Transverse colon (tissue), 4 donors: Measurements from ENCODE around the gene PHOSPHO2. TPM values are rescaled to one million over a fixed set of nuclear protein-coding genes. Genes with fewer than 3 reads are reported as not detected.

ENCODE experiments used
- DNase-seq: peaks from one replicate; pipeline ENCODE4 v3.0.0-alpha.2; 2019
- H3K27ac ChIP-seq, 4 donors: fragments of 200-600 bp; sonication (generic); 2 replicates each; pipeline ENCODE4 v1.5.1; 2016 to 2018; ENCODE audit warnings: inconsistent platforms in 4 of 4
- H3K27me3 ChIP-seq: fragments of 200-600 bp; sonication (generic); 2 replicates; pipeline ENCODE4 v1.5.1; 2017; ENCODE audit warnings: inconsistent platforms
- H3K36me3 ChIP-seq, 4 donors: fragments of 200-600 bp; sonication (generic); 2 replicates each; pipeline ENCODE4 v1.5.1; 2017 to 2019; ENCODE audit warnings: inconsistent platforms in 4 of 4
- H3K4me1 ChIP-seq, 4 donors: fragments of 200-600 bp; sonication (generic); 2 replicates each; pipeline ENCODE4 v1.5.1; 2017 to 2020; ENCODE audit warnings: inconsistent platforms in 4 of 4
- H3K4me3 ChIP-seq, 4 donors: fragments of 200-600 bp; sonication (generic); 1 replicate in 1 of 4; 2 replicates in 3 of 4; pipeline versions ENCODE4 v1.5.1 to v1.6.1; 2017 to 2019; ENCODE audit warnings: inconsistent platforms in 4 of 4
- H3K9me3 ChIP-seq, 2 donors: fragments of 200-600 bp; sonication (generic); 2 replicates each; pipeline ENCODE4 v1.5.1; 2017 to 2019; ENCODE audit warnings: inconsistent platforms in 2 of 2
- CTCF ChIP-seq, 5 experiments: fragments of 200-600 bp in 3 of 5; fragments of 450-650 bp in 2 of 5; sonication (generic) in 3 of 5; IDR thresholded peaks; 1 replicate in 2 of 5; 2 replicates in 3 of 5; pipeline ENCODE4 v1.5.1; 2016 to 2017; ENCODE audit warnings: antibody characterized with exemption in 5 of 5, inconsistent platforms in 3 of 5, mild to moderate bottlenecking in 2 of 5, moderate library complexity in 1 of 5
- EP300 ChIP-seq: sonication (generic); formaldehyde crosslinking; IDR thresholded peaks from one replicate; pipeline ENCODE4 v1.6.1; 2017; ENCODE audit warnings: antibody characterized with exemption, low read depth
- POLR2A ChIP-seq: fragments of 450-650 bp; IDR thresholded peaks from one replicate; pipeline ENCODE4 v1.6.1; 2016; ENCODE audit warnings: antibody characterized with exemption, mild to moderate bottlenecking, moderate library complexity
- POLR2AphosphoS5 ChIP-seq, 3 donors: sonication (generic); formaldehyde crosslinking; IDR thresholded peaks; one replicate each; pipeline ENCODE4 v1.6.1; 2016; ENCODE audit warnings: antibody characterized with exemption in 3 of 3
- WGBS, 2 donors: methylation state at CpG; one replicate each; pipeline ENCODE4 v1.1.5; 2018; ENCODE audit warnings: low coverage in 1 of 2; 5-methylcytosine and 5-hydroxymethylcytosine counted together
- in situ Hi-C, 4 donors: fragments of 200-750 bp; cut with MboI; loops; one replicate each; pipeline versions ENCODE4 v1.15.0 to v1.15.1; 2017; ENCODE audit warnings: low sequenced_read_pairs in 3 of 4, low pct_ligation_motif_present in 1 of 4, low pct_unique_long_range_greater_than_20kb in 1 of 4
- intact Hi-C: fragments of 100-400 bp; cut with DNase I; formaldehyde crosslinking; loops from one replicate; pipeline ENCODE4 v1.15.1; 2023; ENCODE audit warnings: low total_unique reads
- total RNA-seq, 4 donors: library from RNA; depleted of rRNA; stranded (reverse); fragments of >200 nt; gene quantifications; one replicate each; pipeline ENCODE4 v1.1.0, GENCODE V29; 2016

The PHOSPHO2 gene
- total RNA-seq, 4 donors from 2014 or later: 2.6 to 16.5 (median 7.7) TPM

DNA sequence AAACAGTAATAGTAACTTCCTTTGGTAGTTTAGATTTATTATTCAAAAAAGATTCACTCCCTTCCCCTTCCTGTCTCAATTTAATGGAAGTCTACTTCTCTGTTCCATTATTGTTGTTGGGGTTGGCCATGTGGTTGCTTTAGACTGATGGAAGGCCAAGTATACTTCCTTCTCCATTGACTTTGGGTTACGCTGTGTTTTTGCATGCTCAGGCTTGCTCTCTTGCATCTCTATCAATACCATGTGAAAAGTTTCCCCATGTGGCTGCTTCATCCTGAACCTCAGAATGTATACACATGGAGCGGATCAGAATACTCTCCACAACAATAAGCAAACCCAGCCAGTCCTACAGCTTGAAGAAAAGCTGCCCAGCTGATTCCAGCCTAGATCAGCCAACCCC, 20.3 kb upstream of the PHOSPHO2 start:
- no peaks in the 10 kb centered on the region for H3K9me3 ChIP-seq
- H3K27me3 ChIP-seq: no peaks in the 10 kb centered on the region
- DNase-seq: no peak
- H3K36me3 ChIP-seq: no peaks in the 10 kb centered on the region
- in situ Hi-C loops: no loop called here
- WGBS, 2 donors: 92 to 94% methylated on average over 2 of the region's 2 CpGs
- no peak overlapping the region for H3K27ac ChIP-seq
- H3K4me3 ChIP-seq: no peak overlapping the region
- no peaks in the 10 kb centered on the region for H3K4me1 ChIP-seq
- TF ChIP-seq CTCF (IDR thresholded peaks at IDR 0.05): no peak
- TF ChIP-seq POLR2A: no peak
- intact Hi-C loops: no loop called here

GRCh38 chr2:169676357-169676756, 17.9 kb upstream of the PHOSPHO2 start:
- Histone ChIP-seq H3K36me3 (no peaks in the 10 kb centered on the region), H3K4me1 (no peaks in the 10 kb centered on the region), H3K27me3 (no peaks in the 10 kb centered on the region), H3K9me3 (no peaks in the 10 kb centered on the region), H3K27ac (no peak overlapping the region), H3K4me3 (no peak overlapping the region)
- in situ Hi-C loops (no loop called here), intact Hi-C loops (no loop called here)
- DNase-seq: no peak
- WGBS, 2 donors: 61 to 62% methylated on average over 3 of the region's 3 CpGs
- TF ChIP-seq POLR2A (no peak), POLR2AphosphoS5 (IDR thresholded peaks at IDR 0.05) (no peak), EP300 (no peak)

DNA sequence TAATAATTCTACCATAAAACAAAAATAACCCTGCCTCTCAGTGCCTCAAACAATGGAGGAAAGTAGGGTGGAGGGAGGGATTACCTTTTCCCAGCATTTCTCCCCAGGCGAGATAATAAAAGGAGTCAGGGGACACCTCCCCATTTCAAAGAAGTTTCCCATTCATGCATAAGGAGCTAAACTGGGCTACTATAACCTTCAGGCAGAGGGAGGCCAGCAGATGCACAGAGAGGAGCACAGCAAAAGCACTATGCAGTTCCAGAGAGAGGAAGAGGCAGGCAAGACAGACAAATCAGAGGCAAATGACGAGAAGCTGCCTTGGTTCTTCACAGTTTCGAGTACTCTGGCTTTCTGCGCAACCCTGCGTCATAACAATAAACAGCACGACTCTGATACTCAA, 17.4 kb upstream of the PHOSPHO2 start:
- no peak for TF ChIP-seq POLR2AphosphoS5 (IDR thresholded peaks at IDR 0.05)
- TF ChIP-seq EP300: no peak
- TF ChIP-seq POLR2A: no peak
- TF ChIP-seq CTCF (IDR thresholded peaks at IDR 0.05): no peak
- Histone ChIP-seq H3K36me3 (no peaks in the 10 kb centered on the region), H3K27ac (no peak overlapping the region), H3K4me1 (no peaks in the 10 kb centered on the region), H3K27me3 (no peaks in the 10 kb centered on the region), H3K4me3 (no peak overlapping the region), H3K9me3 (no peaks in the 10 kb centered on the region)
- in situ Hi-C loops (no loop called here), intact Hi-C loops (no loop called here)
- 88 to 92% methylated on average over 6 of the region's 6 CpGs for WGBS, 2 donors
- no peak for DNase-seq

GRCh38 chr2:169683054-169683424, 11.2 kb upstream of the PHOSPHO2 start:
- no peak overlapping the region for H3K27ac ChIP-seq
- no peaks in the 10 kb centered on the region for H3K9me3 ChIP-seq
- H3K36me3 ChIP-seq: no peaks in the 10 kb centered on the region
- H3K4me1 ChIP-seq: no peaks in the 10 kb centered on the region
- WGBS, 2 donors: 77 to 80% methylated on average over 3 of the region's 3 CpGs
- no peaks in the 10 kb centered on the region for H3K27me3 ChIP-seq
- in situ Hi-C loops (no loop called here), intact Hi-C loops (no loop called here)
- no peak overlapping the region for H3K4me3 ChIP-seq
- no peak for DNase-seq
- TF ChIP-seq CTCF (IDR thresholded peaks at IDR 0.05) (no peak), POLR2AphosphoS5 (IDR thresholded peaks at IDR 0.05) (no peak), EP300 (no peak), POLR2A (no peak)

DNA sequence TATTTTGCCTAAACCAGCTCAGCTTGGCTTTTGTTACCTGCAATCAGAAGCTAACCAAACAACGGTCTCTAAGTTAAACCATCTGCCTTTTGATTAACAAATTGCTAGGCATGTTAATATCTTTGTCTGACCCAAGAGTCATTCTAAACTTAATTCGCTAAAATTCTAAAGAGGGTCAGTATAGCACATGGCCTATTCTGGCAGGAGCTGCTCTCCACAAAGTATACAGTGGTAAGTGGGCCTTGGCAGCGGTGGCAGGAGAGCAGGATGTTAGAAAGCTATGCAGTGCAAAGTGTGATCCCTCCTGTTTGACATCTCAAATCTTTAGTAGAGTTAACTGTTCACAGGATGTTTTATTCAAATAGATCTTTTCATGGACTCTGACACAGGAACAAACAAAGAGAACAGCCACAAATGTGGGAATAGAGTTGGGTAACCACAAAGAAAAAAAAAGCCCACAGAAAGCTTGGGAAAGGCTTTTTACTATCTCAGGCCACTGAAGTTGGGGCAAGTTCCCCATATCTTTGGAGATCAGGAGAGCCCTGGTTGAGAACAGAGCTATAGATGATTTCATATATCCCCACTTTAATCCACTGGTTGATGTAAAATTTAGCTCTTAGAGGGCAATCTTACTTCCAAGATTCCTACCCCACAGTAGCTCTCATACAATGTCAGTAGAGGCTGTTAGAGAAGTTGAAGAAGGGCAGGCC, 10.7 kb upstream of the PHOSPHO2 start:
- intact Hi-C loops: no loop called here
- H3K4me3 ChIP-seq: no peak overlapping the region
- TF ChIP-seq CTCF (IDR thresholded peaks at IDR 0.05) (no peak), POLR2AphosphoS5 (IDR thresholded peaks at IDR 0.05) (no peak), POLR2A (no peak), EP300 (no peak)
- H3K9me3 ChIP-seq: no peaks in the 10 kb centered on the region
- in situ Hi-C loops: no loop called here
- no peak for DNase-seq
- no peaks in the 10 kb centered on the region for H3K4me1 ChIP-seq
- H3K27ac ChIP-seq: no peak overlapping the region
- H3K36me3 ChIP-seq: no peaks in the 10 kb centered on the region
- H3K27me3 ChIP-seq: no peaks in the 10 kb centered on the region
- WGBS, 2 donors: 72% methylated on average over 3 of the region's 3 CpGs
